HPDE6-E6E7 (cell line): Measurements from ENCODE around the gene TCF12.

Source experiments
- DNase-seq: peaks from one replicate; pipeline ENCODE4 v3.0.0; 2011; ENCODE audit warnings: missing footprints; ENCODE audit errors: extremely low spot score

TCF12 gene

GRCh38 chr15:57296473-57297162, 378.2 kb downstream of the TCF12 start:
- DNase-seq: no peak

GRCh38 chr15:57297163-57297593, 378.7 kb downstream of the TCF12 start:
- no peak for DNase-seq

GRCh38 chr15:57297630-57298029, 379.2 kb downstream of the TCF12 start:
- DNase-seq: no peak

- DNase-seq: no peak
Measured at GRCh38 chr15:57298204-57298603, 379.8 kb downstream of the TCF12 start.

GRCh38 chr15:57298843-57299550, 380.6 kb downstream of the TCF12 start:
- DNase-seq: no peak

- DNase-seq: no peak
Measured at GRCh38 chr15:57301307-57301706, 382.9 kb downstream of the TCF12 start.

GRCh38 chr15:57302640-57303257, 384.3 kb downstream of the TCF12 start:
- DNase-seq: no peak

GRCh38 chr15:57305009-57305408, 386.6 kb downstream of the TCF12 start:
- no peak for DNase-seq

- DNase-seq: peak; percentile 80
Measured at GRCh38 chr15:57306161-57306943, 387.9 kb downstream of the TCF12 start.

GRCh38 chr15:57306944-57307411, 388.5 kb downstream of the TCF12 start:
- no peak for DNase-seq

- DNase-seq: no peak
Measured at GRCh38 chr15:57307527-57308169, 389.2 kb downstream of the TCF12 start.

GRCh38 chr15:57308170-57308545, 389.7 kb downstream of the TCF12 start:
- DNase-seq: no peak

GRCh38 chr15:57309856-57310760, 391.7 kb downstream of the TCF12 start:
- no peak for DNase-seq

- no peak for DNase-seq
Measured at GRCh38 chr15:57310876-57311275, 392.4 kb downstream of the TCF12 start.

- no peak for DNase-seq
Measured at GRCh38 chr15:57312006-57312317, 393.5 kb downstream of the TCF12 start.

GRCh38 chr15:57312318-57313133, 394.1 kb downstream of the TCF12 start:
- DNase-seq: no peak

GRCh38 chr15:57313134-57313483, 394.7 kb downstream of the TCF12 start:
- no peak for DNase-seq

- no peak for DNase-seq
Measured at GRCh38 chr15:57314221-57314620, 395.8 kb downstream of the TCF12 start.

GRCh38 chr15:57316451-57316850, 398.0 kb downstream of the TCF12 start:
- no peak for DNase-seq
